Measurements from ENCODE around the gene COL8A2.
A peak's percentile ranks its signal among the peaks of the same experiment; 100 is the strongest.
"Not testable (repeated sequence)": the region's sequence is repeated elsewhere in the genome, so short reads cannot be mapped to it uniquely, and the experiment has no call there.

The COL8A2 gene

DNA sequence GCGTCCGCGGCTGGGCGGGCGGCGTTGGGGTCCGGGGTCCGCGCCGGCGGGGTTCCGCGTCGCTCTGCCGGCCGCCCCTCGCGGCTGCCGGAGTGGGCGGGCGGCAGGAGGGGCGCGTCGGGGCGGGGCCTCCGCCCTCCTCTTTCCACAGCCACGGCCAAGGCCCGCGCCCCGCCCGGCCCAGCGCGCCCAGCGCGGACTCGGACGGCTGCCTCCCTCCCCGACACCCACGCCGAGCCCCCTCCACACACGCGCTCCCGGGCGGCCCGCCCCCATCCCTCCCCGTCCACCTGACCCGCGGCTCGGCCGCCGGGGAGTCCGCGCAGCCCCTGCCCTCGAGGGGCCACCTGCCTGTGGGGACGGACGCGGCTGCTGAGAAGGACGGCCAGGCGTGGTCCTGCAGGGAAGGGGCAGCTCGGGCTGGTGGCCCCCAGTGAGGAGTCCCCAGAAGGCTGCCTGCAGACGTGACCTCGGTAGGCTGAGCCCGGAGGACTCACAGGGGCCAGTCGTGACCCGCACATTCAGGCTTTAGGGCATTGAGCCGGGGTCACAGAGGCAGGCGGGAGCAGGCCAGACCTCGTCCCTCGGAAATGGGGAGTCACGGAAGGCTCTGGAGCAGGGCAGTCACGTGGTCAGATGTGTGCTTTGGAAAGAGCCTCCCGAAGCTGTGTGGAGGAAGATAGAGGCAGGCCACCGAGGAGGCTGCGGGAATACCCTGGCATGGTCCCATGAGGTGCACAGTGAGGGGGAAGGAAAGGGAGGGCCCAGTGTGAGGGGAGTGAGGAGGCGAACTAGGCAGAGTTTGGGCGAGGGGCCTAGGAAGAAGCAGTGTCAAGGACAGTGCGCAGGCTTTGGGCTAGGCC lies at the start of gene COL8A2:
Gene COL8A2, minus strand, starts transcription at position 94 of the 863 bp plus-strand sequence. CDS start 24,980 bp downstream, outside the sequence.
- DNase-seq, result no peak

DNA sequence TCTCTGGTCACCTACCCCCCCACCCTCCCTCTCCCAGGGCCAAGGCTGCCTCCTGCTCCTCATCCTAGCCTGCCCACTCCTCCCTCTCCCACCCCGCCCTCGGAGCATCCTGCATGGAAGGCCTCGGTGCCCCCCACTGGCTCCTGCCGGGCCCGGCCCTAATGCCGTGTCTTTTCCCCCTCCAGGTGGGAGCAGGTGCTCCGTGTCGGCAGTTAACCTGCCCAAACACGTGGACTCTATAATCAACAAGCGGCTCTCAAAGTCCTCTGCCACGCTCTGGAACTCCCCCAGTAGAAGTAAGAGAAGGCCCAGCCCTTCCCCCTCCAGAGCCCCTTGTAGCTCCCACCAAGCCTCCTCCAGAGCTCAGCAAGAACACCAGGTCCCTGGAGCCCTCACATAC lies 49.7 kb upstream of the COL8A2 start:
- no peak for DNase-seq

DNA sequence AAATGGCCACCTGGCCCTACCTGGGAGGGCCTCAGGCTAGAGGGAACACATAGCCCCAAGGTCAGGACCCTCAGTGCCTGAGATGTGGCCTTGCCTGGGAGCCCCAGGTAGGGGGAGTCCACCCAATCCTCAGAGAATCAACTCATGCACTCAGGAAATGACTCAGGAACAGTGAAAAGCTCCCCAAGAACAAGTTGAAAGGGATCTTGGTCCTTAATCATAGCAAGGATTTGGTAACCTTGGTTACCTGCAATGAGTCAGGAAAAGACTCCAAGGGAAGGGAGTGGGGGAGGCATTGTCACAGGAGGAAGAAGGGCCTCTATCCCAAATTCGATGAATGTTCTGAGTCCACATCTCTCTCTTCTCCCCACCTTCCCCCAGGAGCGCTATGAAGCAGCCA lies 48.0 kb upstream of the COL8A2 start:
- no peak for DNase-seq

DNA sequence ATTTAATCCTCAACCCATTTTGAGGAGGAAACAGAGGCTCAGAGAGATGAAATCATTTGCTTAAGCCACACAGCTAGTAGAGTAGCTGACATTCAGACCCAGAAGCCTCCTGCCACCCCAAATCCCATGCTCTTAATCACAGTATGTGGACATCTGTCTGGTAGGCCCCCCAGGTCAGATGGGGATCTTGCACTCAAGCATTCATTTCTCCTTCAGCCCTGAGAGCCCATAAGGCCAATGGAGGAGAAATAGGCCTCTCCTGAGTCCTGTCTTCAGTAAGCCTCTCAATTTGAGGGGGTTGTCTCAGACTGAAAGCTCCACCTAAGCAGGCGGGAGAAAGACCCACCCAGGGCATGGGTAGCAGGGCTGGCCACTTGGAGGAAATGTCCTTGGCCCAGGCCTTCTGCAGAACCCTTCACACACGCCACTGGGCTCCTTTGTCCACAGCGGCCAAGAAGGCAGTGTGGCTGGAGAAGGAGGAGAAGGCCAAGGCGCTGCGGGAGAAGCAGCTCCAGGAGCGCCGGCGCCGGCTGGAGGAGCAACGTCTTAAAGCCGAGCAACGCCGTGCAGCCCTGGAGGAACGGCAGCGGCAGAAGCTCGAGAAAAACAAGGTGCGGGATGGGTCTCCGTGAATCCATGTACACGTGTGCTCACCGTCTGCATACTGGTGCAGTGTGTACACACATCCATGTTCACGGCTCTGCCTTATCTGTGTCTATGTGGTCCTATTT lies 47.2 kb upstream of the COL8A2 start:
- DNase-seq, result no peak

DNA sequence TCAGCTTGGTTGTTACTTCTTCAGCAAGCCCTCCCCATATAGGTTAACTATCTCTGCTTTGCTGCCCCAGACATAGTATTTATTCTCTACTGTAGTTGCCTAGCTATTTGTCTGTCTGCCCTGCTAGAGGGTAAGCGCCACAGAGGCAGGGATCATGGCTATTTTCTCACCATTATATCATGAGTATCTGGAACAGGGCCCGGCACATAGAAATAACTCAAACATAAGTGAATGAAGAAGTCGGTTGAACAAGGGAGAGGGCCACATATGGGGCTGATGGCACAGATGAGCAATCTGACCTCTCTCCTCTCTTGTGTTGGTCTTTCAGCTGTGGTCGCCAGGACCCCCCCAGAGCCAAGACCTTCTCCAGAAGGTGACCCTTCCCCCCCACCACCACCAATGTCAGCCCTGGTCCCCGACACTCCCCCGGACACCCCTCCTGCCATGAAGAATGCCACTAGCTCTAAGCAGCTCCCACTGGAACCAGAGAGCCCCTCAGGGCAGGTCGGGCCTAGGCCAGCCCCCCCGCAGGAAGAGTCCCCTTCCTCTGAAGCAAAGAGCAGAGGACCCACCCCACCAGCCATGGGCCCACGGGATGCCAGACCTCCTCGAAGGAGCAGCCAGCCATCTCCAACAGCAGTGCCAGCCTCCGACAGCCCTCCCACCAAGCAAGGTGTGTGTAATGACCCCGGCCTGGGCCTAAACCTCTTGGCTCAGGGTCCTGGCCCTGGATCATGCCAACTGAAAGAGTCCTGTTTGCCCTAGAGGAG lies 45.8 kb upstream of the COL8A2 start:
- no peak for DNase-seq

DNA sequence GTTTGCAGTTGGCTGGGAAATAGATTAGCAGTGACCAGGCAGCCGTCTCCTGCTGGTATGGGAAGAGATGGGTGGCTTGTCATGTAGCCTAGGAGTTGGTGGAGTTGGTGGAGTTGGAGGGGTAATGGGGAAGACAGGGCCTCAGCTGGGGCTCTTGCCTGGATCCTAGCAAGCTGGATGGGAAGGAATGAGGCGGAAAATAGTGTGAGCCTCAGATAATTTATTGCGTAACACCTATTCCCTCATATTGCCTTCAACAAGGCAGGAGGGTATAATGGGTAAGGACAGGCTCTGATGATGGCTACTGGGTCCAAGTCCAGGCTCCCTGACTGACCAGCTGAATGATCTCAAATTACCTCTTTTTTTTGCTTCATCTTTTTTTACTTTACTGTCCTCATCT lies 43.5 kb upstream of the COL8A2 start:
- DNase-seq, result no peak

DNA sequence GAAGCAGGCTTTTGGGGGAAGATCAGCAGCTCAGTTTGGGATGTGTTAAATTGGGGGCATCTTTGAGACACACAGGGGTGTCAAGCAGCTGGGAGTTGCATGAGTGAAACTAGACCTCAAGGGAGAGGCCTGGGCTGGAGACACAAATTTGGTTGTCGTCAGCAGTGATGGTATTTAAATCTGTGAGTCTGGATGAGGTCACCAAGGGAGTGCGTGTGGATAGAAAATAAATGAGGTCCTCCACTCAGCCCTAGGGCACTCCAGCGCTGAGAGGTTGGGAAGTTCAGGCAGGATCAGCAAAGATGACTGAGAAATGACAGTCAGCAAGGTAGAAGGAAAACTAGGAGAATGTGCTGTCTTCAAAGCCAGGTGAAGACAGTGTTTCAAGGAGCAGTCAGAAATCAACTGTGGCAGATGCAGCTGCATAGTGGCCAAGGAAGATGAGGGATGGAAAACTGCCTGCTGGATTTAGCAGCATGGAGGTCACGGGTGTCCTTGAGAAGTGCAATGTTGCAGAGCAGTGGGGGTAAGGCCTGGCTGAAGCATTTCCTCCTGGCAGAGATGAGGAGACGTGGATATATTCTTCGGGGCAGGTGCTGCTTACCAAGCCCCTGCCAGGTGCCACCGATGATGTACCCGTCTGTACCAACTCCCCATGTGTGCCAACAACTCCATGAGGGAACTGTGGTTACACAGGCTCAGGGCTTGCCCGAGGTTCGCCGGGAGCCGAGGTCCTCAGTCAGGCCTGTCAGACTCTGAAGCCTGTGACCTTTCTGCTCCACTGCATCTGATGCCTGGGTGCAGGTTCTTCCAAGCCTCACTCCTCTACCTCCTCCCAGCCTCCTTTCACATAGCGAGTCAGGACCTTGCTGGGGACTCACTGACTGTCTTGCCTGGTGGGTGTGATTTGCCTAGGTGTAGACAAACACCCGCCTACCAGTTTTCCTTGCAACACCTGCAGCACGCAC lies 42.2 kb upstream of the COL8A2 start:
- no peak for DNase-seq

DNA sequence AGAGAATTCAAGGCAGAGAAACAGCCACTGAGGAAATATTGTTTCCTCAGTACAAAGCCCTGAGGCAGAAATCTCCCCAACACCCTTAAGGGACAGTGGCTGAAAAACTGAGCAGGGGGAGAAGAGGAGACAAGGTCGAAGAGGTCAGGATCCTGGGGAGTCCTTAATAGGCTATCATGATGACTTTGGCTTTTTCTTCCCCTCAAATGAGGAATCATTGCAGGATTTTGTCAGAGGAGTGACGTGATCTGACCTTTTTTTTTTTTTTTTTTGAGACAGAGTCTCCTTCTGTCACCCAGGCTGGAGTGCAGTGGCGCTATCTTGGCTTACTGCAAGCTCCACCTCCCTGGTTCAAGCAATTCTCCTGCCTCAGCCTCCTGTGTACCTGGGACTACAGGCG lies 41.1 kb upstream of the COL8A2 start:
- DNase-seq, result no peak

DNA sequence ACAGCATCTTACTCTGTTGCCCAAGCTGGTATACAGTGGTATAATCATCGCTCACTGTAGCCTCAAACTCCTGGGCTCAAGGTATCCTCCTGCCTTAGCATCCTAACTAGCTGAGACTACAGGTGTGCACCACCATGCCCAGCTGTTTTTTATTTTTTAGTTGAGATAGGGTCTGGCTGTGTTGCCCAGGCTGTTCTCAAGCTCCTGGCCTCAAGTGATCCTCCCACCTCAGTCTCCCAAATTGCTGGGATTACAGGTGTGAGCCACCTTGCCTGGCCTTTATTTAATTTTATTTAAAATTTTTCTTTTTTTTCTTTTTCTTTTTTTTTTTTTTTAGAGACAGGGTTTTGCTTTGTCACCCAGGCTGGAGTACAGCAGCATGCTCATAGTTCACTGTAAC lies 40.1 kb upstream of the COL8A2 start:
- no peak for DNase-seq

DNA sequence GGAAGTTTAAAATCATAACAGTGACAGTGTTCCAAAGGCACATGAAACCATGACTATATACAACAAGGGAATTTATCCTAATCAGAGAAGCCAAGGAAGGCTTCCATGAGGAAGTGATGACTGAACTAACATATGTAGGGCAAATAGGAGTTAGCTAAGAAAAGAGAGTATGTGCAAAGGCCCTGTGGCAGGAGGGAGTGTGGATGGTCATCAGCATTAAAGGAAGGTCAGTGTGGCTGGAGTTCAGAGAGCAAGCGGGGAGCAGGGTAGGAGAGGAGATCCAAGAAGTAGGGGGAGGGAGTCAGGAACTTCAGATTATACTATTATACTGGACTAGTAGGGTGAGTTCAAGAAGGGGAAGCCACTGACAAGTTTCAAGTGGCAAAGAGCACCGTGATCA lies 39.3 kb upstream of the COL8A2 start:
- DNase-seq, result no peak

DNA sequence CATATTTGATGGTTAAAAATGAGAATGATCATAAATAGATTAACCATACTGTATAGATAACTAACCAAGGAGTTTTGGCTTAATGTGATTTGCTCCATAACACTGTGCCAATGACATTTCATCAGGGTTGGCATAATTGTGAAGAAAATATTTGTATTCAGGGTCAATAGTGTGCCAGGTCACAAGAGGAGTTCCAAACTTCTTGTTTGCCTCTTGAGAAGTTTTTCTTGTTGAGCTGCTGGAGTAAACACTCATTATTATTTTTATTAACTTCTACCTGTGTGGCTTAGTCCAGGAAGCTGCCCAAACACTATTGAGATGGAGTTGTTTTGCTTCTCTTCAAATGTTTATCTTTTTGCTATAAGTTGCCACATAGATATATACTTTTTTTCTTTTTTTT lies 38.4 kb upstream of the COL8A2 start:
- DNase-seq, result no peak

DNA sequence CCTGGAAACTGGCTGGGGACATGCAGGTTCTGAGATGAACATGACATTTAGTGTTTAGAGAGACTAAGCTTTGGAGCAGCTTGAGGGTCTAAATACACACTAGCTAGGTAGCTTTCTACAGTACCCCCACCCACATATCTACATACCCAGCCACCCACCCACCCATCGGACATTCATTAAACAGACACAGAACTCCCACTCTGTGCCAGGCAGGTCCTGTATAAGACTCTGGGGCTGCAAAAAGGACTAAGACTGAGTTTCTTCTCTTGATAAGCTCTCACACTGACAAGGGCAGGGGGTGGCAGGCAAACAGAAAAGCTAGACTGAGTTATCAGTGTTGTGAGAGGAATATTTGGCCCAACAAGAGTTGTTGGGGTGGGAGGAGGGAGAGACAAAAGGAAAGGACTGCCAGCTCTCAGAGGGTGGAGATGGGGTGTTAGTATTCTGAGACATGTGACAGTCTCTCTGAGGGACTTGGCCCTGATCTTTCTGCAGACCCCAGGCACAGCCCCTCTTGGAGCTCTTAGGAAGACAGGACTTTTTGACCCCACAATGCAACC lies 37.7 kb upstream of the COL8A2 start:
- no peak for DNase-seq

DNA sequence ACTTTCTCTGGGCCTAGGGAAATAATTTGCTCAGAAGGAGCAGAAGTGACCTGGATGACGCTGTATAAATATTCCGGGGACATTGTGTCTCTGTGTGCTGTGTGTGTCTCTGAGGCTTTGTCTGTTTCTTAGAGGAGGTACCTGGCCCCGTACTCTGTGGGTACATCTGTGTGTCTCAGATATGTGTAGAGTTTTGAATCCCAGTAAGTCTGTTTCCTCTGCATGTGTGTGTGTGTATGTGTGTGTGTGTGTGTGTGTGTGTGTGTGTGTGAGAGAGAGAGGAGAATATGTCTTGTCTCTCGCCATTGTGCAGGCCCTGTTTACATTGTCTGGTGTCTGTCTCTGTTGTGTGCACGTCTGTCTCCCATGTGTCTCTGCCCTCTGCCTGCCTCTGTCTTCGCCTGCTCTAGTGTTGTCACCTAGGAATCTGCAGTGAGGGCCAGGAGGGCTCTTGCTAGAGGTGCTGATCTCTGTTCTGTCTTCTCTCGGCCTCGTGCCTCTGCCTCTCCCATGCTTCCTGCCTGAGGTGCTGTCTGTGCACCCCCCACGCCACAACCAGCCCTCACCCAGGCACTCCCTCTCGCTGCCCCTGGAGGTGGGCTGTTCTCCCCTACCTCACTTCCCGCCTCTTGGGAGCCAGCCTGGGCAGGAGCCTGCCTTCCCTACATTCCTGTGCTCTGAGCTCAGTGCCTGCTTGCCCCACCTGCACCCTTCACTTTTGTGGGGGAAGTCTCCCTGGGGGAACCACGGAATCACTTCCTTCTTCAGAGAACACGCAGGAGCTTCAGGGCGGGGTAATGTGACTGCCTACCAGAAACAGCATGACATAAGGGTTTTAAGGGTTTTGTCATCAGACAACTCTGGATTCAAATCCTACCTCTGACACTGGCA lies 36.9 kb upstream of the COL8A2 start:
- no peak for DNase-seq

DNA sequence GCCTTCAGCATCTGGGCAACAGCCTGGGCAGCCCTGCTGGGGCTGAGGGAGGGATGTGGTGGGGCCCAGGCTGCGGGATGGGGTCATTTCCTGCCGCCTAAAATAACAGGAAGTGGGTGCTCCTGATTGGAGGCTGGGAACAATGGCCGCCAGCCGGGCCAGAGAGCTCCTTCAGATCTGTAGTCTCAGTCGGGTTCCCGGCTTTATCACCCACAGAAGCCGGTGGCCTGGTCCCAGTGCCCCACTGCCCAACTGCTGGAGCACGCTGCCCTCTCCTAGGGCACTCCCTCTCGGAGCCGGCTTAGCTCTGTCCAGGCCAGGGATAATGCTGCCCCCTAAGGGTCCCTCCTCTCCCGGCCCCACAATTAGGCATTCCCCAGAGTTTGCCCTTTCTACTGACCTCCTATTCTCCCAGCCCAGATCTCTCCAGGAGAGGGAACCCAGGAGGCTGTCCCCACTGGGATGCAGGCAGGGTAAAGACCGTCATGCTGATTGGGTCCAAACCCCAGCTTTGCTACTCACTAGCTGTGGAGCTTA lies 36.0 kb upstream of the COL8A2 start:
- DNase-seq, result peak; percentile 37

DNA sequence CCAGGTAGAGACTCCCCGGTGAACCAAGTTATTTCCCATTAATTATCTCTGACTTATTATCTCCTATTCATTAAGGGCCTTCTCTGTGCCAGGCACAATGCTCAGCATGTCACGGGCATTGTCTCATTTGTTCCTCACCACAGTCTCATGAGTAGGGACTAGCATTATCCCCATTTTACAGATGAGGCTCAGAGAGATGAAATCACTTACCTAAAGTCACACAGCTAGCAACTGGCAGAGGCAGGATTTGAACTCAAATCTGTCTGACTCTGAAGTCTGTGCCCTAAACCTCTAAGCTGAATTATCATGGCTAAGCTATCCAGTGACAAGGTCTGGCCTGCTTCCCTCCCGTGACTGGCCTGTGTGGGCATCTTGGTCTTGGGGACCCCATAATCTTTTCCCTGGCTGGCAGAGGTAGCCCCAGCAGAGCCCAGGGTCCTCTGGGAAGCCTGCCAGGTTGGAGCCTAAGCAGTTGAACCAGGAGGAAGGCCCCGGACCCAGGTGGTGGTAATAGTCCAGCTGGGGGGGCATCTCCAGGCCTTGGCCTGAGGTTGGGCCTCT lies 35.4 kb upstream of the COL8A2 start:
- no peak for DNase-seq

DNA sequence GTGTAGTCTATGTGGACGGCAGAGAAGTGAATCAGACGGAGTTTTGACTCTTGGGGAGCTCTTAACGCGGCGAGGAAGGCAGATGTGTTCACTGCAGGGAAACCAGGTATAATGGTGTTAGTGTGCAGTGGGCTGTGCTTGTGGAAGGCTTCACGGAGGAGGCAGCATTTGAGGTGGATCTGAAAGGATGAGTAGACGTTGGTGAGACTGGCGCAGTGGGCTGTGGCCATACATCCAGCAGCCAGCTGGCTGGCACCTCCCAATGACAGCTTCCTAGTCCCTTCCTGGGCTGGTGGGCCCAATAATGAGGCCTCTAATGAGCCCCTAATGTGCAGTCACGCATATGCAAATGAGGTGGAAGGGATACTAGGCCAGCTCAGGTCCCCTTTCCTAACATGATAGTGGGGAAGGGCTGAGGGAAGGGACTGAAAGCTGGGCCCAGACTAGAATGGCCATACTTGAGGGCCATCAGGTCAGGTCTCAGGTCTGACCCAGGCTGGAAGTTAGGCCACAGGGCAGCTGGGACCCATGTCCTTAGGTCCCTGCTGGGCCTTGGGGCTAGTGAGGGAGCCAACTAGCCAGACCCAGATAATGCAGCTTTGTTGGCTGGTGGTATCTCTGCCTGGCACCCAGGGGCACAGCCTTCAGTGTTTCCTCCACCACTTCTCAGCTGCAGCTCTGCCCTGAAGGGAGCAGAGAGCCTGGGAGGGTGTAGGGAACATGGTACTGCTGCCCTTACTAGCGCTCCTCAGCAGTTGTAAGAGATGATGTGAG lies 34.8 kb upstream of the COL8A2 start:
- DNase-seq, result no peak

DNA sequence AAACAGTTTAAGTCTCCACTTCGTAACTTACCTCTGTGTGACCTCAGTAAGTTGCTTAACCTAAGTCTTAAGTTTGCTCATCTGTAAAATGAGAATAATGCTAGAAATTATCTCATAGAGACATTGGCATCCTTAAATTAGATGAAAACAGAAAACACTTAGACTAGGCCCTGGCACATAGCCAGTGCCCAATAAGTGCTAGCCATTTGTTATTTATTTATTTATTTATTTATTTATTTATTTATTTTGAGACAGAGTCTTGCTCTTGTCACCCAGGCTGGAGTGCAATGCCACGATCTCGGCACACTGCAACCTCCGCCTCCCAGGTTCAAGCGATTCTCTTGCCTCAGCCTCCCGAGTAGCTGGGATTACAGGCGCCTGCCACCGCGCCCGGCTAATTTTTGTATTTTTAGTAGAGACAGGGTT lies 33.8 kb upstream of the COL8A2 start:
- not testable (repeated sequence) for DNase-seq

DNA sequence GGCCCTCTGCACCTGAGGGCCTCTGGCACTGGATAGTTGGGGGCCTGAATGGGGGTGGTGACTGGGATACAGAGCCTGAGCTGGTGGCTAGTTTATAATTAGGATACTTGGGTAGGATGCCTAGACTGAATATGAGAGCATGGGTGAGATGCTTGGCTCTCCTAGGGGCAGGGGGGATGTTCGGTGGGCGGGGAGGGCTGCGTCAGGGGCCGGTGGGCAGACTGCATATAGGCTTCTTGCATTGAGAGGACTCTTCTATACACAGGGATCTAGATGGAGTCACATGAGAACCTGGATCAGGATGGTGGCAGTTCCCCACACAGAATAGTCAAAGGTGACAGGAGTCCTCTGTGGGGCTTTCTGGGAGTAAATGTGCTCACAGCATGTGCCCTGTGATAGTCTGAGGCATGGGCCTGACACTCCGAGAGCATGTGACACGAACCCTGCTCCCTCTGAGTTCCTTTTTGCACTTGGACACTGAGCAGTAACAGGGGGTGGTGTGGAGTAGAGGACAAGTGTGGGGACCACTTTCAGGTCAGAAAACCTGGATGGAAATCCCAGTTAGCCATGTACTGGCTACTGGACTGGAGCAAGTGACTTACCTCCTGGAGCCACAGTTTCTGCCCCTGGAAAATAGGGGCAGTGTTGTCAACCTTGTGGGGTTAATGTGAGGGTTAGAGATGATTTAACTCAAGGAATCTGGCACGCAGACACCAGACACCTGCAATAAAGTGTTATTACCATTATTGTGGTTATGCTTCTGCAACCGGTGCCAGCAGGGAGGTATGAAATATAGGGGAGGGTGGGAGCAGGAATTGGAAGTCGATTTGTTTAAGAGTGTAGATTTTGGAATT lies 33.2 kb upstream of the COL8A2 start:
- DNase-seq, result no peak
